ENCODE measurements around the gene FCHSD2.

FCHSD2 gene

DNA sequence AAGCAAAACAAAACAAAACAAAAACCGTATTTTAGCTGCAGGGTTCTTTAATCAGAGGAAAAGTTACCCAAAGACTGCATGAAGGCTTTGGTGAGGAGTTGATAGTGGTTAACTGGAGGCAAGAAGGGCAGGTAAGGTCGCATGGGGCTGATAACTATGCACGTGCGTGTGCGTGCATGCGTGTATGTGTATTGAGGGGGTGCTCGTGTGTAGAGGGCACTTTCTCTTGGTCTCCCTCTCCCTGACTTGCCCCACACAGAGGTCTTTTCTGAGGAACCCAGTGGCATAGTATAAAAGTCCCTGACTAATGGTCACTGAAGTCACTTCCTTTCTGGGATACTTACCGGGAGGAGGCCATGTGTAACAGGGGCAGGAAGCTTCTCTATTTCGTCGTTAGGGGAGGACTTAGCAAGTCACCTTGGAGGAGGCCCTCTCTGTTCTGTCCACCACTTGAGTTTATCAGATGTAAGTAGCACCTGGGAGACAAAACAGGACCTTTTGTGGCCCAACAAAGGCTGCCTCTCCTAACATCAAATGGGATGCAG is 20.1 kb upstream of the FCHSD2 start:
- Mint-ChIP-seq H3K27ac (no peak overlapping the region), H3K4me1 (ENCODE audit: low read depth) (peaks cover 21% of the 10 kb centered on the region), H3K4me3 (no peak overlapping the region), H3K9me3 (peaks cover 6% of the 10 kb centered on the region), H3K36me3 (ENCODE audit: low read depth) (no peaks in the 10 kb centered on the region), H3K27me3 (ENCODE audit: low read depth) (no peaks in the 10 kb centered on the region)

GRCh38 chr11:73160005-73160760 is 18.1 kb upstream of the FCHSD2 start:
- Mint-ChIP-seq H3K4me1 (ENCODE audit: low read depth) (peaks cover 33% of the 10 kb centered on the region), H3K36me3 (ENCODE audit: low read depth) (no peaks in the 10 kb centered on the region), H3K9me3 (peaks cover 6% of the 10 kb centered on the region), H3K27me3 (ENCODE audit: low read depth) (no peaks in the 10 kb centered on the region), H3K4me3 (no peak overlapping the region), H3K27ac (no peak overlapping the region)

GRCh38 chr11:73159297-73159696 is 17.2 kb upstream of the FCHSD2 start:
- H3K27ac Mint-ChIP-seq, result no peak overlapping the region
- H3K4me3 Mint-ChIP-seq, result no peak overlapping the region
- H3K4me1 Mint-ChIP-seq (ENCODE audit: low read depth), result peaks cover 41% of the 10 kb centered on the region

GRCh38 chr11:73158356-73159051 is 16.4 kb upstream of the FCHSD2 start:
- H3K27me3 Mint-ChIP-seq (ENCODE audit: low read depth), result no peaks in the 10 kb centered on the region
- peaks cover 49% of the 10 kb centered on the region for H3K4me1 Mint-ChIP-seq (ENCODE audit: low read depth)
- H3K4me3 Mint-ChIP-seq, result no peak overlapping the region
- H3K9me3 Mint-ChIP-seq, result peaks cover 6% of the 10 kb centered on the region
- no peak overlapping the region for H3K27ac Mint-ChIP-seq
- H3K36me3 Mint-ChIP-seq (ENCODE audit: low read depth), result no peaks in the 10 kb centered on the region

More at GRCh38 chr11:73159297-73159696, 17.2 kb upstream of the FCHSD2 start:
- Mint-ChIP-seq H3K27me3 (ENCODE audit: low read depth) (no peaks in the 10 kb centered on the region), H3K9me3 (peaks cover 6% of the 10 kb centered on the region), H3K36me3 (ENCODE audit: low read depth) (no peaks in the 10 kb centered on the region)

DNA sequence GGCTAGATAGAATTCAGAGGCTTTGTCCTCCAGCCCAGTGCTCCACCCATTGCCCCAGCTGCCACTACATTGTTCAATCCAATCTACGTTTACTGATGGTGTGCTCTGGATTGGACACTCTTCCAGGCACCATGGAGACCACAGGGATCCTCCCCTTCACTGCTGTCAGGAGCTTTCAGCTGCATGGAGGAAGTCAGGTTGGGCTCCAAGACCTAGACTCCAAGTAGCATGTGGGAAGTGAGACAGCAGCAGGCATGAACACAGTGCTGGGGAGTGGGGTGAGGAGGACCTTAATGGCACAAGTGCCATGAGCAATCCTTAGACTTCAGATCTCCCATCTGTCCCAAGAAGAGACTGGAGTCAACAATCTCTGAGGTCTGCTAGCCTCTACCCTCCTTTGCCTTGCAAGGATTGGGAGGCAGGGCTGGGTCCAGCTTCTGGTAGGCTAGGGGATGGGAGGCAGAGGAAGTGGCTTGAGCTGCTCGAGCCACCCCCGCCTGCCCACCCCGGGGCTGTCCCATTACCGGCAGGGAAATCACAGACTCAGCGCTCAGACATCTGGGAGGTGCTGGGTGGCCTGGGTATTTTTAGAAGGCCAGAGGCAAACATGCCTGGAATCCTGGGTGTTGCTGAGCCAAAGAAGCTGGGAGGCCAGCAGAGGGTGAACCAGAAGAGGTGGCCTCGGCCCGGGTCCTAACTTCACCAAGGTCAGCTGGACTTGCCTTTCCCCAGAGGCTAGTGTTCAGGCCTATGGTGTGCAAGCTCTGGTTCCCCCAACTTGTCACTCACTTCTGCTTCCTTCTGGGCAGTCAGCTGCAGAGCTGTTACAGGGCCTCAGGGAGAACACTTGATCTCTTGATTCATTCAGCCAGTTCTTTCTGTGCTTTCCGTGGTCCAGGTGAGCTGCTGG is 15.2 kb upstream of the FCHSD2 start:
- Mint-ChIP-seq H3K4me1 (ENCODE audit: low read depth) (peaks cover 55% of the 10 kb centered on the region), H3K36me3 (ENCODE audit: low read depth) (no peaks in the 10 kb centered on the region), H3K27ac (peak overlapping the region; percentile 28), H3K9me3 (peaks cover 6% of the 10 kb centered on the region), H3K27me3 (ENCODE audit: low read depth) (no peaks in the 10 kb centered on the region), H3K4me3 (no peak overlapping the region)

GRCh38 chr11:73156686-73157085 is 14.6 kb upstream of the FCHSD2 start:
- Mint-ChIP-seq H3K27me3 (ENCODE audit: low read depth) (no peaks in the 10 kb centered on the region), H3K4me3 (no peak overlapping the region), H3K27ac (peak overlapping the region; percentile 42), H3K4me1 (ENCODE audit: low read depth) (peaks cover 56% of the 10 kb centered on the region), H3K36me3 (ENCODE audit: low read depth) (no peaks in the 10 kb centered on the region), H3K9me3 (peaks cover 6% of the 10 kb centered on the region)

- Mint-ChIP-seq H3K27me3 (ENCODE audit: low read depth) (no peaks in the 10 kb centered on the region), H3K36me3 (ENCODE audit: low read depth) (no peaks in the 10 kb centered on the region), H3K27ac (peak overlapping the region; percentile 42), H3K4me1 (ENCODE audit: low read depth) (peaks cover 60% of the 10 kb centered on the region), H3K4me3 (no peak overlapping the region), H3K9me3 (peaks cover under 1% of the 10 kb centered on the region)
Measured at GRCh38 chr11:73156114-73156513, 14.0 kb upstream of the FCHSD2 start.

DNA sequence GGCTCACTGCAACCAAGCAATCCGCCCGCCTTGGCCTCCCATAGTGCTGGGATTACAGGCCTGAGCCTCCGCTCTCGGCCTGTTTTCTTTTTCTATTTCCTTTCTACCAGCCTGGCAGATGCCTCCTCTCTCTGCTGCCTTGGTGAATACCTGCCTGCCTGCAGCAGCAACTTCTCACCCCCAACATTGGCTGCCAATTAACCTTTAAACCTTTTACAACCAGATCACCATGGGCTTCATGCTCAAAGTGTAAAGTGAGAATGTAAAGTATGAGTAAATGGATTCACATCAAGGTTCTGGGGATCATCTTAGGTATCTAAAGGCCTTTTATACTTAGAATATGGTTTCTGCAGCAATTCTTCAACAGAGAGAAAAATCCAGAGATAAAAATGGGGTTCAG is 13.0 kb upstream of the FCHSD2 start:
- Mint-ChIP-seq H3K4me3 (peak overlapping the region; percentile 30), H3K27ac (peak overlapping the region; percentile 87), H3K9me3 (no peaks in the 10 kb centered on the region)

DNA sequence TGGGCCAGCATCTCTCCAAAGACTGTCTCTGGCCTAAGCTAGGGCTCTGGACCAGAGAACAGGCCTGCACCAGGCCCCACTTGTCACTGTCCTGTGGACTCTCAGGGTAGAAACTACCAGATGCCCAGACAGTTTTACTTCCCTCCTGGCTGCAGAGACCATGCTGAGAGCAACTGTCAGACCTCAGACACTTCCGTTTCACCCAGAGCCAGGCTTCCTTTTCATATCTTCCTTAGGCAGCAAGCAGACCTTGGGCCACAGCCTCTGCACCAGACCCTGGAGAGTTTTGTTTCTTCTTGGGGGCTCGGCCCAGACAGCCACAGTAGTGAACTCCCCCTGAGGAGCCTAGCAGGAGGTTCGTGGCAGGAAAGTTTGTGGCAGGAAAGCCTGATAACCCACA is 12.1 kb upstream of the FCHSD2 start:
- H3K4me3 Mint-ChIP-seq, result peak overlapping the region; percentile 30
- peak overlapping the region; percentile 87 for H3K27ac Mint-ChIP-seq
- H3K36me3 Mint-ChIP-seq (ENCODE audit: low read depth), result no peaks in the 10 kb centered on the region
- H3K27me3 Mint-ChIP-seq (ENCODE audit: low read depth), result no peaks in the 10 kb centered on the region
- H3K4me1 Mint-ChIP-seq (ENCODE audit: low read depth), result peaks cover 74% of the 10 kb centered on the region
- H3K9me3 Mint-ChIP-seq, result no peaks in the 10 kb centered on the region

More for the DNA sequence above, 13.0 kb upstream of the FCHSD2 start:
- H3K36me3 Mint-ChIP-seq (ENCODE audit: low read depth), result no peaks in the 10 kb centered on the region
- H3K4me1 Mint-ChIP-seq (ENCODE audit: low read depth), result peaks cover 69% of the 10 kb centered on the region
- no peaks in the 10 kb centered on the region for H3K27me3 Mint-ChIP-seq (ENCODE audit: low read depth)

DNA sequence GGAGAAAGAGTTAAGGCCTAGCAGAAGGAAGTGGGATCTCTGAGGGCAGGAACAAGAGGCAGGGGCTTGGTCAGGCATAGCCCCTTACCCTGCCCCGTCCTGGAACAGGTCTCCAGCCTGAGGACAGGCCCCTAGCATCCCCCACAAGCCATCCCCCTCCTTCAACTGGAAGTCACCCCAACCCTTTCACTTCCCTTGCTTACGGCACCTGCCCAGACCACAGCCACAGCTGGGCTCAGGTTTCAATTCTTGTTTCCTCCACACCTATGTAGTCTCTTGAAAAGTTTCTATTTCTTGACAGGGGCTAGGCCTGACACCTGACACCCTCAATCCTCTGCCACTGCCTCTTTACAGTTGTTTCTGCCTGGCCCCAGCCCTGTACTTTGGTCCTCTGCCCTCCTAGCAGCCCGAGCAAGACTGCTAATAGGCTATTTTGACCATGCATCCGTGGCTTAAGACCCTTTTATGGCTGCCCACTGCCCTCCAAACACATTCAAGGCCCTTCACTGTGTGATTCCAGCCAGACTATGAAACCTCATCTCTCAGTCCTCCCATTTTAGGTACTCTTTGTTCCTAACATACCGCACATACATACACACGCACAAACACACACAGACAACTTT is 10.9 kb upstream of the FCHSD2 start:
- Mint-ChIP-seq H3K36me3 (ENCODE audit: low read depth) (no peaks in the 10 kb centered on the region), H3K4me3 (peak overlapping the region; percentile 32), H3K27me3 (ENCODE audit: low read depth) (no peaks in the 10 kb centered on the region), H3K27ac (peak overlapping the region; percentile 87), H3K4me1 (ENCODE audit: low read depth) (peaks cover 74% of the 10 kb centered on the region), H3K9me3 (no peaks in the 10 kb centered on the region)

DNA sequence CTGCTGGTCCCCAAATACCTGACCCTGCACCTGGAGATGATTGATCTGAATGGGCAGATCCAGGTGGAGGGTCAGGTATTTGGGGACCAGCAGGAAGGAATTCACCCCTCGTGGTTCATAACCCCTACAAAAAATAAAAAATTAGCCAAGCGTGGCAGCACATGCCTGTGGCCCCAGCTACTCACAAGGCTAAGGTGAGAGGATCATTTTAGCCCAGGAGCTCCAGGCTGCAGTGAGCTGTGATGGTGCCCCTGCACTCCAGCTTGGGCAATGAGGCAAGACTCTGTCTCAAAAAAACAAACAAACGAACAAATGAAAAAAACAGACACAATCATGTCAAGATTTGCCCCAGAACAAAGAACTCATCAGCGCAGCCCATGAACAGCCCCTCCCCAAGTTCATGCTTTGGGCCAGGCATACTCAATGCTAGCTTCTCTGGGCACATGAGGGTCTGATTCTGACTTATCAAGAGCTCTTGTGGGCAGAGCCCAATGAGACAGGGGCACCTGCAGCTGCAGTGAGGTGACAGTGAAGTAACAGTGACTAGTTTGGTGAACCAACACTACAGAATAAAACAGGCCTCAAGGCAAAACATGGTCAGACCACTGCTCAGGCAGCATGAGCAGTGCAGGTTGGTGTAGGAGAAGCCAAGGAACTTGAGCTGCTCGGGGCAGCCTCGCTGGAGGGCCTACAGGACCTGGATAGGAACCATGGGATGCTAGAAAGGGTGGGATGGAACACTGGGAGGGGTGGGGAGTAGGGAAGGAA is 10.2 kb upstream of the FCHSD2 start:
- H3K27me3 Mint-ChIP-seq (ENCODE audit: low read depth), result no peaks in the 10 kb centered on the region
- no peaks in the 10 kb centered on the region for H3K36me3 Mint-ChIP-seq (ENCODE audit: low read depth)
- H3K4me1 Mint-ChIP-seq (ENCODE audit: low read depth), result peaks cover 74% of the 10 kb centered on the region
- peak overlapping the region; percentile 87 for H3K27ac Mint-ChIP-seq
- peak overlapping the region; percentile 4 for H3K4me3 Mint-ChIP-seq
- no peaks in the 10 kb centered on the region for H3K9me3 Mint-ChIP-seq

DNA sequence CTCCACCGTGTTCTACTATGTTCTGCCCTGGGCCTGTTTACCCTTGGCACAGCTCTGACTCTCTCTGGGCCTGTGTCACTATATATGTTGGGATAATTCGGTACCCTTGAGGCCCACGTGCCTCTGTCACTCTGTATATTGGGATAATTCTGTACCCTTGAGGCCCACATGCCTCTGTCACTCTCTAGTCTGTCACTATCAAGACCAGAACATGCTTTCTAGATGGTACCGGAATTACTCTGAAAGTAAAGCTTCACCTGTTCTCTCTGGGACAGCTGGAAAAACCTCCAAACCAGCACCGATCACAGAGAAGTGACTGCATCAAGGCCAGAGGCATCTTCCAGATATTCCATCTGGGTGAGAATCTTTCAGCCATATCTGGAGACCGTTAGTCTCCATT is 9.3 kb upstream of the FCHSD2 start:
- Mint-ChIP-seq H3K4me1 (ENCODE audit: low read depth) (peaks cover 76% of the 10 kb centered on the region), H3K4me3 (no peak overlapping the region), H3K27ac (peak overlapping the region; percentile 10), H3K9me3 (no peaks in the 10 kb centered on the region), H3K27me3 (ENCODE audit: low read depth) (no peaks in the 10 kb centered on the region), H3K36me3 (ENCODE audit: low read depth) (peaks cover under 1% of the 10 kb centered on the region)

DNA sequence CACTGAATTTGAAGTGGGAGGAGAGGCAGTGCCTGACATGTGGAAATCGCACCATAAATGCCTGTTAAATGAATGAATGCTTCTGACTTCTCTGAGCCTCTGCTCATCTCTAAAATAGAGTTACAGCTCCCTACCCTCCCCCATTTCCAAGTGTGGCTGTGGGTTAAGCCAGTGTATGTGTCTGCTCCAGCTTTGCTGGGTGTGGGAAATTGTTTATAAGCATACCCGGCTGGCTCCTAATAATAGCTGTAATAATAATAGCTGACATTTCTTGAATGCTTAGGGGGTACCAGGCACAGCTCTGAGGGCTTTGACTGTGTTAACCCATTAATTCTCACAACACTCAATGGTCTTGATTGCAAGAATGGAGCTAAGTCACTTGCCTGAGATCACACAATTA is 7.0 kb upstream of the FCHSD2 start:
- H3K4me3 Mint-ChIP-seq, result no peak overlapping the region
- peaks cover 1% of the 10 kb centered on the region for H3K36me3 Mint-ChIP-seq (ENCODE audit: low read depth)
- no peaks in the 10 kb centered on the region for H3K27me3 Mint-ChIP-seq (ENCODE audit: low read depth)
- H3K4me1 Mint-ChIP-seq (ENCODE audit: low read depth), result peaks cover 60% of the 10 kb centered on the region
- no peak overlapping the region for H3K27ac Mint-ChIP-seq
- no peaks in the 10 kb centered on the region for H3K9me3 Mint-ChIP-seq

All from T-helper 1 cell treated with Interleukin-12 subunit alpha and Interleukin-12 subunit beta and Interleukin-4 antibody, amounts not matched to agents 30 μg/mL and 1 μg/mL, for 36 hours (primary cell).